ENCODE measurements around the gene CATSPERE. TPM values are rescaled to one million over a fixed set of nuclear protein-coding genes. Genes with fewer than 3 reads are reported as not detected.
"Not testable (repeated sequence)": the region's sequence is repeated elsewhere in the genome, so short reads cannot be mapped to it uniquely, and the experiment has no call there.

The CATSPERE gene
- total RNA-seq, 4 donors from 2014 or later: 3.0 to 5.3 (median 3.6) TPM

DNA sequence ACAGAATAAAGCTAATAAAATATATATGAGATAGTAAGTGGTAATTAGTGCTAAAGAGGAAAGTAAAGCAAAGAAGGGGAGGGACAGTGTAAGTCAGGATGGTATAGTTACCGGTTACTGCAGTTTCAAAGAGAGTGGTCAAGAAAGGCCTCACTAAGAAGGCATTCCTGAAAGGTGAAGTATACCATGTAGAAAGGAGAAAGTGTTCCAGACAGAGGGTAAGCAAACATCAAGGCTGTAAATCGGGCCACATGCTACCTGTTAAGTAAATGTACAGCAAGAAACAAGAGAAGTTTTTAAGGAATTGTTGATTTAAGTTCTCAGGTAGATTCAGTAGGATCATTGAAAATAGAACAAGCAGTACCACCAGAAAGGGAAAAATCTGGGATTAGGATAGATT is 201.5 kb downstream of the CATSPERE start:
- WGBS, 2 donors: 30 to 41% methylated on average over 2 of the region's 2 CpGs
- DNase-seq: no peak
- Histone ChIP-seq H3K4me3 (replicated peaks in 1 of 3) (no peak overlapping the region), H3K9me3 (no peaks in the 10 kb centered on the region), H3K27me3 (no peaks in the 10 kb centered on the region), H3K36me3 (no peaks in the 10 kb centered on the region), H3K27ac (peak overlapping the region; percentile 74 to 90 (median 82)), H3K4me1 (peaks cover 48 to 53% of the 10 kb centered on the region in 2 donors)
- intact Hi-C loops (cut with DNase I): no loop called here
- TF ChIP-seq, protein P1, sequence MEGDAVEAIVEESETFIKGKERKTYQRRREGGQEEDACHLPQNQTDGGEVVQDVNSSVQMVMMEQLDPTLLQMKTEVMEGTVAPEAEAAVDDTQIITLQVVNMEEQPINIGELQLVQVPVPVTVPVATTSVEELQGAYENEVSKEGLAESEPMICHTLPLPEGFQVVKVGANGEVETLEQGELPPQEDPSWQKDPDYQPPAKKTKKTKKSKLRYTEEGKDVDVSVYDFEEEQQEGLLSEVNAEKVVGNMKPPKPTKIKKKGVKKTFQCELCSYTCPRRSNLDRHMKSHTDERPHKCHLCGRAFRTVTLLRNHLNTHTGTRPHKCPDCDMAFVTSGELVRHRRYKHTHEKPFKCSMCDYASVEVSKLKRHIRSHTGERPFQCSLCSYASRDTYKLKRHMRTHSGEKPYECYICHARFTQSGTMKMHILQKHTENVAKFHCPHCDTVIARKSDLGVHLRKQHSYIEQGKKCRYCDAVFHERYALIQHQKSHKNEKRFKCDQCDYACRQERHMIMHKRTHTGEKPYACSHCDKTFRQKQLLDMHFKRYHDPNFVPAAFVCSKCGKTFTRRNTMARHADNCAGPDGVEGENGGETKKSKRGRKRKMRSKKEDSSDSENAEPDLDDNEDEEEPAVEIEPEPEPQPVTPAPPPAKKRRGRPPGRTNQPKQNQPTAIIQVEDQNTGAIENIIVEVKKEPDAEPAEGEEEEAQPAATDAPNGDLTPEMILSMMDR (IDR thresholded peaks at IDR 0.05): peak in 1 of 6 experiments; percentile 4
- peak in 1 of 2 donors; percentile 7 for TF ChIP-seq POLR2A (IDR thresholded peaks at IDR 0.05)

DNA sequence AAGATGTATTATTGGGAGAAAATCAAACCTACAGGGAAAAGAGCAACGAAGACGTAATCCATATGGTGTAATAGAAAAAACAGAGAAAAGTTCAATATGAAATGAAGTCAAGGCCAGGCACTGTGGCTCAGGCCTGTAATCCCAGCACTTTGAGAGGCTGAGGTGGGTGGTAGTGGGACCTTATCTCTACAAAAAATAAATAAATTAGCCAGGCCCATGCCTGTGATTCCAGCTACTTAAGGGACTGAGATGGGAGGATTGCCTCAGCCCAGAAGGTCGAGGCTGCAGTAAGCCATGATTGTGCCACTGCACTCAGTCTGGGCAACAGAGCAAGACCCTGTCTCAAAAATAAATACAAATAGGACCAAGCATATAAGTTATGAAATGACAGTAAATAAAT is 203.3 kb downstream of the CATSPERE start:
- no peak for DNase-seq
- Histone ChIP-seq H3K4me1 (peaks cover 35 to 39% of the 10 kb centered on the region in 2 donors), H3K9me3 (no peaks in the 10 kb centered on the region), H3K36me3 (no peaks in the 10 kb centered on the region), H3K27me3 (no peaks in the 10 kb centered on the region), H3K4me3 (replicated peaks in 1 of 3) (no peak overlapping the region), H3K27ac (peak overlapping the region in 2 of 3 donors; percentile 11 to 90)
- TF ChIP-seq, protein P1 (IDR thresholded peaks at IDR 0.05): no peak
- no peak for TF ChIP-seq POLR2A (IDR thresholded peaks at IDR 0.05)
- WGBS, 2 donors: 93 to 95% methylated on average over 3 of the region's 3 CpGs
- intact Hi-C loops (cut with DNase I): no loop called here

DNA sequence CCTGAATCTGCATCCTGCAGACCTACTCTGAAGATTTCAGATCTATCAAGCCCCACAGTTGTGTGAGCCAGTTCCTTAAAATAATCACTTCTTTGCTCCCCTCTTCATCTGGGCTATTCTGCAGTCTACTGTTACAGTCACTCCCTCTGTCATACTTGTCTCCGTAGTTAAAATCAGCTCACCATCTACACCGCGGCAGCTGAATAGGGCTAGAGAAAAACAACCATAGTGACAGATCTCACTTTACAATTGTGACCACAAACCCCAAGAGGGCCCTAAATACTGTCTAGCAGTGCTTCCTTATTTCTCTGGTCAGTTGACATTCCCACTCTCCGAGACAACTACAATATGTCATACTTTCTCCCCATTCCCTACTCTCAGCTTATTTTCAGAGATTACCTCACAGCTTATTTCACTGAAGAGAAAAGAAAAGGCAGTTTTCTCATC is 204.7 kb downstream of the CATSPERE start:
- no peaks in the 10 kb centered on the region for H3K9me3 ChIP-seq
- H3K4me1 ChIP-seq: peaks cover 25 to 27% of the 10 kb centered on the region in 2 donors
- H3K27me3 ChIP-seq: no peaks in the 10 kb centered on the region
- no peak overlapping the region for H3K4me3 ChIP-seq (replicated peaks in 1 of 3)
- TF ChIP-seq POLR2A (IDR thresholded peaks at IDR 0.05): no peak
- TF ChIP-seq, protein P1 (IDR thresholded peaks at IDR 0.05): no peak
- DNase-seq: no peak
- WGBS, 2 donors: 67 to 78% methylated on average over 4 of the region's 4 CpGs
- peak overlapping the region in 1 of 3 donors; percentile 90 for H3K27ac ChIP-seq
- intact Hi-C loops (cut with DNase I): no loop called here
- H3K36me3 ChIP-seq: no peaks in the 10 kb centered on the region

DNA sequence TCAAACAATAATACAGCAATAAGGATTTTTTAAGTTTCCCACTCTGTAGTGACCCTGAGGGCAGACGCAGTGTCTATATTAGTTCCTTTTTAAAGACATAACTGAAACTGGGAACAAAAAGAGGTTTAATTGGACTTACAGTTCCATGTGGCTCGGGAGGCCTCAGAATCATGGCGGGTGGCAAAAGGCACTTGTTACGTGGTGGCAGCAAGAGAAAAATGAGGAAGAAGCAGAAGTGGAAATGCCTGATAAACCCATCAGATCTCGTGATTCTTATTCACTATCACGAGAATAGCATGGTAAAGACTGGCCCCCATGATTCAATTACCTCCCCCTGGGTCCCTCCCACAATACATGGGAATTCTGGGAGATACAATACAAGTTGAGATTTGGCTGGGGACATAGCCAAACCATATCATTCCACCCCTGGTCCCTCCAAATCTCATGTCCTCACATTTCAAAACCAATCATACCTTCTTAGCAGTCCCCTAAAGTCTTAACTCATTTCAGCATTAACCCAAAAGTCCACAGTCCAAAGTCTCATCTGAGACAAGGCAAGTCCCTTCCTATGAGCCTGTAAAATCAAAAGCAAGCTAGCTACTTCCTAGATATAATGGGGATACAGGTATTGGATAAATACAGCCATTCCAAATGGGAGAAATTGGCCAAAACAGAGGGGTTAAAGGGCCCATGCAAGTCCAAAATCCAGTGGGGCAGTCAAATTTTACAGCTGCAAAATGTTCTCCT is 205.8 kb downstream of the CATSPERE start:
- H3K36me3 ChIP-seq; DNase-seq; H3K27ac ChIP-seq; H3K27me3 ChIP-seq; H3K9me3 ChIP-seq; H3K4me3 ChIP-seq (replicated peaks in 1 of 3); intact Hi-C loops (cut with DNase I): not testable (repeated sequence)
- 94 to 95% methylated on average over 6 of the region's 6 CpGs for WGBS, 2 donors
- peaks cover 20 to 27% of the 10 kb centered on the region in 2 donors for H3K4me1 ChIP-seq

DNA sequence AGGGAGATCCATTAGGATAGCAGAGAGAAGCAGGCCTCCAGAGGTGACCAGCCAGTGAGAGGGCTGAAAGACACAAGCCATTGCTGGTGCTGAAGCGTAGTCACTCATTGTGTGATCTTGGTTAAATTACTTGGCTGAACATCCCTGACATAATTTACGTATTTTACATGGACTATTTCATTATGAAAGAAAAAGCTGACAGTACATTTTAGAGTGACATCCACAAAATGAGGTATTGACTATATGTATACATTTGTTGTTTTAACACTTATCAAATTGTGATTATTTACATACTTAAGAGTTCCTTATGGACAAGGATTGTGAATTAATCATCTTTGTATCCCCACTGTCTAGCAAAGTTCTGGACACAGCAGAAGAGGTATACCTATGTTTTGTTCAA is 206.7 kb downstream of the CATSPERE start:
- Histone ChIP-seq H3K36me3 (no peaks in the 10 kb centered on the region), H3K27me3 (no peaks in the 10 kb centered on the region), H3K9me3 (no peaks in the 10 kb centered on the region), H3K4me3 (replicated peaks in 1 of 3) (no peak overlapping the region), H3K27ac (no peak overlapping the region), H3K4me1 (peaks cover 13 to 24% of the 10 kb centered on the region in 2 donors)
- no peak for DNase-seq
- intact Hi-C loops (cut with DNase I): no loop called here
- no peak for TF ChIP-seq POLR2A (IDR thresholded peaks at IDR 0.05)
- TF ChIP-seq, protein P1 (IDR thresholded peaks at IDR 0.05): no peak
- 95 to 96% methylated on average over 2 of the region's 2 CpGs for WGBS, 2 donors
